HG02885 (cell line): Measurements from ENCODE around the gene PXDC1.

Experiments used
- ATAC-seq: cut with Tn5 transposase; IDR thresholded peaks from one replicate; pipeline ENCODE4 v1.9.1; 2021; ENCODE audit warnings: mild to moderate bottlenecking; ENCODE audit not compliant: unreplicated experiment, poor library complexity

PXDC1 gene

DNA sequence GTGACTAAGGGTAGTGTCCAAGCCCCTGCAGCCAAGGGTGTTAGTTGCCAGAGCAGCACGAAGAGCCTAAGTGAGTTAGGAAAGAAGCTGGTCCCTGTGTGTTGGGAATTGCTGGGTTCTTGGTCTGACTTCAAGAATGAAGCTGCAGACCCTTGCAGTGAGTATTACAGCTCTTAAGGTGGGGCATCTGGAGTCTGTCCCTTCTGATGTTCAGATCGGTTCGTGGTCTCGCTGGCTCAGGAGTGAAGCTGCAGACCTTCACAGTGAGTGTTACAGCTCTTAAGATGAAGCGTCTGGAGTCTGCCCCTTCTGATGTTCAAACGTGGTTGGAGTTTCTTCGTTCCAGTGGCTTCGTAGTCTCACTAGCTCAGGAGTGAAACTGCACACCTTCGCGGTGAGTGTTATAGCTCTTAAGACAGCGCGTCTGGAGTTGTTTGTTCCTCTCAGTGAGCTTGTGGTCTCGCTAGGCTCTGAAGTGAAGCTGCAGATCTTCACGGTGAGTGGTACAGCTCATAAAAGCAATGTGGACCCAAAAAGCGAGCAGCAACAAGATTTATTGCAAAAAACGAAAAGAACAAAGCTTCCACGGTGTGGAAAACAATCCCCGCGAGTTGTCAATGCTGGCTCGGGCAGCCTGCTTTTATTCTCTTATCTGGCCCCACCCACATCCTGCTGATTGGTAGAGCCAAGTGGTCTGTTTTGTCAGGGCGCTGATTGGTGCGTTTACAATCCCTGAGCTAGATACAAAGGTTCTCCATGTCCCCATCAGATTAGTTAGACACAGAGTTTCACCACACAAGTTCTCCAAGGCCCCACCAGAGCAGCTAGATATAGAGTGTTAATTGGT is 31.8 kb downstream of the PXDC1 start:
- ATAC-seq: no peak

DNA sequence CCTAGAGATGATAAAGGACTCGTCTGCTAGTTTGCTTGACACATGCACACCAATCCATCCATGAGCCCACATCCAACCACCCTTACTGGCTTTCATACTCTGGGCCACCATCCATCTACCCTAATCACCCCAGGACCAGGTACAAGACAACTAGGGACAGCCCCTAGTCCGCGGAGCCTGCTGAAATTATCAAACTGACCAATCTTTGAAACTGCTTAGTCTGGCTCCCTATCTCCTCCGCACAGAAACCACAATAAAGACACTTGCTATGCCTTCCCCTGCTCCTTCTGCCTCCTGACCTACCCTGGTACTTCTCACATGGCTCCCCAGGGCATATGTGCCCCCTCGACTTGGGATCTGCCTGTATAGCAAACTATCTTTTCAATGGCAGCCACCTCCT is 33.1 kb downstream of the PXDC1 start:
- no peak for ATAC-seq

DNA sequence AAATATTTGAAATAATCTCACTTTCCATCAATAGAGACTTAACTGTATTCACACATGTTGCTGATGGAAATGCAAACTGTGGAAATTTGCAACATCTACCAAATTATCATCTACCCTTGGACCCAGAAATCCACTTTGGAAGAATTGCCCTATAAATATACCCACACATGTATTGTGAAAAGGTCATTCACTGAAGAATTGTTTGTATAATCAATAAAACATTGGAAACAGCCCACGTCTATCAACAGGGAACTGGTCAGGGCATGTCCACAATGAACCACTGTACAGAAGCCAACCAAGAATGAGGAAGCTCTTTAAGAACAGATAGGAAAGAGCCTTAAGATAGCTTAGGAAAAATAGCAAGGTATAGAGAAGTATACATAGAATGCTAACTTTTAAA is 36.2 kb downstream of the PXDC1 start:
- no peak for ATAC-seq

DNA sequence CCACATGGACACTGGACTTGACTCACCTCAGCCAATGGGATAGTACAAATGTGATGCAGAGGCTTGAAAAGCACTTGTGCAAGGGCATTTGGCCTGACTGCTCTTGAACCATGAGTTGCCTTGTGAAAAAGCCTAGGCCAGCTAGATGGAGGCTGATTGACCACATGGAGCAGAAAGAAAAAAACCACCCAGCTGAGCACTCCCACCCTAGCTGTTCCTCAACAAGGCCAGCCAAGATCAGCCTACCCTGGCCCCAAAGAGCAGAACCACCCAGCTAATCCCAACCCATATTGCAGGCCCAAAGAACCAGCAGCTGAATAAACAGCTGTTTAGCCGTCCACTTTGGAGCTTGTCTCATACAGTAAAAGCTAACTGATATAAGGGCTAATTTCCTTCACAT is 36.7 kb downstream of the PXDC1 start:
- ATAC-seq: no peak

DNA sequence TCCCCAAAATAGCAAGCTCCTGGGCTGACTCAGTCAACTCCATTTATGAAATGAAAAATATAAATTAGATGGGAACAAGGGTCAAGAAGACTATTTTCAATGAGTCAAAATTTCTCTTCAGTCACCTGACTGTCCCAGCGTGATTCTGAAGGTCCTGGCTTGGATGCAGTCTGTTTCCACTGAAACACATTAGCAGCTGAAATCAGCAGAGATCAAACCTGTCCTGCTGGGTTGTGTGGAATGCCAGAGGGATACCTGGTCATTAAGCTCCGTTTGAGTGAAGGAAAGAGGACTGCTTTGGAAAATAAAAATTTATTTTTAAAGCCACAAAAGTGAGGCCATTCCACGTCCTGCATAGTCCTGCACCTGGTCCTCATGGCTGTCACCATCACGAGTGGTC is 37.4 kb downstream of the PXDC1 start:
- ATAC-seq: no peak

DNA sequence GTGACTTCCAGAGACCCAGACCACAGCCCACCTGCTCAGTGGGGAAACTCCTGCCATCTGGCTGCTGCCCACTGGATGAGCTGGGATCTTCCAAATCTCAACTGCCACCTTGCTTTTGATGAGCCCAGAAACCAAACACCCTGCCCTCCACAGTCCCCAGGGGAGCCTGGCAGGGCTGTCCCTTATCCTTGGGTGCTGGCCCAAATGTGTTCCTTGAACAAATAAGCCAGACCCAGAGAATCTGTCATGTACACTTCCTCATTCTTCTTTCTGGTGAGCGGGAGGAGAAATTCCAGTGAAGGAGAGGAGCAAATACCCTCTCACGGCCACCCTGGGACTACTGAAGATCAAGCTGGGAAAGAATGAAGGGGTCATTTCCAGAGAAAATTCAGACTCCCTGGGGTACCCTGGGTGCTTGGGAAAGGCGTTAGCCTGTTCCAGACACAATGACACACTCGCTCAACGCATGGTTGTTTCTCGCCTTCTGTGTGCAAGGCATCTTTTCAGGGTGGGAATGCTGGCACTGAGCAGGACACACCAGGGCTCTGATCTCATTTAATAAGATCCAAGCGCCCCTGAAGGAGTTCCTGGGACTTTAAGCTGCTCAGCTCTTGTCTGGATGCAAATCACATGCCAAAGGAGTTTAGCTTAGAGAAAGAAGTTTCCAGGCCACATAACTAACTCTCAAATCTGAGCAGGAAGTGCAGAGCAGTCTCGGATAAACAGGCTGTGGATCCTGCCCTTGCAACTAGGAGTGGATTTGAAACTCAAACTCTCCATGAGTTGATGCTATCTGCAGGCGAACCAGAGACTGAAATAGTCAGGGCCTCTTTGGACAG is 38.5 kb downstream of the PXDC1 start:
- no peak for ATAC-seq

DNA sequence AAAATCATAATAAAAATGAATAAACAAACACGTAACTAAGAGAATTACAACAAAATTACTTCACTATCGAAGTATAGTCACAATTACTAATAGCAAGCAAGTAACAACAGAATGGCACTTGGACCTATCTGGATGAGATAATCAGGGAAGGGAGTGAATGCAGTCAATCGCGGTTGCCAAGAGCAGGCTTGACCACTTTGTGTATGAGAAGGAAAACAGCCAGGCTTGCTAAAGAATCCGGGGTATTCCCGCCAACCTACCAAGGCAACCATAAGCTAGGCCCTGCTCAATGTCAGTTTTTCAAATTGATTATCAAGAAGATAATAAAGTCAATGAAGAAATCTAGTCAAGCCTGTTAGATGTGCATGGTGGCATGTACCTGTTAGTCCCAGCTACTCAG is 39.7 kb downstream of the PXDC1 start:
- ATAC-seq: no peak

DNA sequence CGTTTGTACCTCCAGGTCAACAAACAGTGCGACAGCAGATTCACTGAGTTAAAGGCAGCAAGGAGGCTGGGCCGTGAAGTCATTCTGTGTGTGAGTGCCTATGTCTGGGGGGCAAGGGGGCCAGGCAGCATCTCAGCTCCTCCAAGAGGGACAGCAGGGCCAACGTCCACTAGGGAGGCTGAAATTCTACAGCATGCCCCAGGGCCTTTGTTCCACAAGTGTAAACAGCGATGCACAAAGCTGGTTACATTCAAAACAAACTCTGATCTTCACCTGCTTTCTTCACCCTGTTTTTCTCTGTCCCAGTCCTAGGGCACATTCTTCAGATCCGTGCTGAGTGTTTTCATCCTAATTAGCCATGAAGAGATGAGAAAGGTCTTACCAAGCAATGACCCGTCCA is 41.1 kb downstream of the PXDC1 start:
- no peak for ATAC-seq

DNA sequence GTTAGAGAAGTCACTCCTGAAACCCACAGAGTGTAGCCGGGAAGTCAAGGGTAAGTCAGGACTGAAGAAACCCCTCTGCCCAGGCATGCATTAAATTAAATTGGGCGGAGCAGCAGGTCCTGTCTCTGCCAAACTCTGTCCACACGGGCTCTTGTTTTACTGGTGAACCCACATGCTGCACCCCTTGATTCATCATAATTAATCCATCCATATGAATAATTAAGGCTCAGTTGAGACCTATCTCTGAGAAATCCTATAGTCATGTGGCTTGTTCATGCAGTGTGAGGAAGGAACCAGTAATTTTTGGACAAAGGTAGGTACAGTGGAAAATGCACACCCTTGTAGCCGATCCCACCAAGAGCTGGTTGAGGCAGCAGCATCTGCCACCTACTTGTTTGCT is 43.0 kb downstream of the PXDC1 start:
- no peak for ATAC-seq

DNA sequence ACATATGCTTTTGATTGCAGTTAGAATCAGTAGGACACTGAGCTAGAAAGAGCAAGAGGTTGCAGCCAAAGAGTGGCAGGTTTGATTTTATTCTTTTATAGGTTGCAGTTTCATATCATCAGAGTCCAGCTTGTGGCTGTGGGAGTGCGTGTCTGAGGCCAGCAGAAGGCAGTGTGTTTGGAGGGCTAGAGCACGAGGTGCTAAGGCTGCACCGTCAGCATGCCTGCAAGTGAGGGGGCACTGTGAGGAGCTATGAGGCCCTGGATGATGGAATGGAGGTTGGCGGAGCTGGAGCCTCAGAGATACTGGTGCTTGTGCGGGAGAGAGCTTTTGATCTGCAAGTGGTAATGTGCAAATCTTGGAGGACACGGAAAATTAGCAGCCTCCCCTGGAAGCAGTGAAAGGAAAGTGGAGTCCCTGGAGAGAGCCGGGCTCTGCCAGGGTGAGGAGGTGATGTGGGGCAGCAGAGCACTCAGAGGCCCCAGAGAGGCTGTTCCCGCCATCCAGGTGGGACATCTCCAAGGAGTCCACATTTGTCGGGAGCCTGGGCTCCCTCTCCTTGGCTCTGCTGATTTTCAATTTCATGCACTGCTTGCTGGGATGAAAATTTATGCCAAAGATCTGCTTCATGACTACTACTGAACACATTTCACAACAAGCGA is 43.6 kb downstream of the PXDC1 start:
- ATAC-seq: no peak

DNA sequence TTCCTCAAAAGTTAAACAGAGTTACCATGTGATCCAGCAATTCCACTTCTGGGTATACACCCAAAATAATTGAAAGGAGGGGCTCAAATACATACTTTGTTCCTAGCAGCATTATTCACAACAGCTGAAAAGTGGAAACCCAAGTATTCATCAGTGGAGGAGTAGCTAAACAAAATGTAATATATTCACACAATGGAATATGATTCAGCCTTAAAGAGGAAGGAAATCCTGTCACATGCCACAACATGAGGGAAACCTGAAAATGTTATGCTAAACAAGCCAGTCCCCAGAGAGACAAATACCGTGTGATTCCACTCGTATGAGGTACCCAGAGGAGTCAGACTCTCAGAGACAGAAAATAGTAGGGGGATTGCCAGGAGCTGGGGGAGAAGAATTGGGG is 44.5 kb downstream of the PXDC1 start:
- no peak for ATAC-seq

DNA sequence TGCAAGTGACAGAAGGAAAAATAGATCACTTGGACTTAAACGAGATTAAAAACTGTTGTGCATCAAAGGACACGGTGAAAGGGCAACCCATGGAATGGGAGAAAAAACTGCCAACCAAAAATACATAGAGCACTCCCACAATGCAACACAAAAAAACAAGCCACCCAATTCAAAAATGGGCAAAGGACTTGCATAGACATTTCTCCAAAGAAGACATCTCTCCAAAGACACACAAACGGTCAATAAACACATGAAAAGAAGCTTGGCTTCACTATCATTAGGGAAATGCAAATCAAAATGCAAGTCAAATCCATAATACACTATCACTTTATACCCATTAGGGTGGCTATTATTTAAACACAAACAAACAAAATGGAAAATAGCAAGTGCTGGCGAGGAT is 45.0 kb downstream of the PXDC1 start:
- no peak for ATAC-seq

DNA sequence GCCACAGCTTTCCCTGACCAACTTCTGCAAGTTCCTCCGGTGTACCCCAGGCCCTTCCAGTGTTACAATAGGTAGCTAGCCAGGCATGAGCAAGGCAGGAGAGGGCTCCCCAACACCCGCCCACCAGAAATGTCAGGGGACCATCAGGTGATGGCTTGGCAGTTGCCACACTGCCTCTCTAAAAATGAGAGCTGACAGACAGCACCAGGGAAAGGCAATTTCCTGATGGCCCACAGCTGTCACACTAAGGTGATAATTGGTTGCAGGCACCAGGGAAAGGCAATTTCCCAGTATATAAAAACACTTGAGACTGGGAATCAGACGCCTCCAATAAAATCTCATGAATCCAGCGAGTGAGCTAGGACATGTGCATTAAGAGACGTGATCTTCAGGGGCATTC is 49.9 kb downstream of the PXDC1 start:
- no peak for ATAC-seq

DNA sequence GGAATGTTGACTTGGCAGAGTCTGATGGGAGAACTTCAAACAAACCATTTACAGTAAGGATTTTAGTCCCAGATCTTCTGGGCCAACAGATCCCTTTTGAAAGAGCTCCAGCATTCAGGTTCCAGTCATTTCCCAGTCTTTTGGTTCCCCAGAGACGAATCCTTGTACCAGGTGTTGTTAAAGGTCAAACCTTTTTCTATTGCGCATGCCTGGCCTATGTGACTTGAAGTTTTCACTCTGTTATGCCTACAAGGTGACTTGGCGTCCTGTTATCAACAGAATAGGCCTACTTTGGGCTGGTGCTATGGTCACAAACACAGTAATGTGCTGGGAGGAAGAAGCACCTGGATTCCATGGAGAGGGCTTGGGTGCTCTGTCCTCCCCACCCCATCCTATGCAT is 52.3 kb downstream of the PXDC1 start:
- ATAC-seq: no peak

DNA sequence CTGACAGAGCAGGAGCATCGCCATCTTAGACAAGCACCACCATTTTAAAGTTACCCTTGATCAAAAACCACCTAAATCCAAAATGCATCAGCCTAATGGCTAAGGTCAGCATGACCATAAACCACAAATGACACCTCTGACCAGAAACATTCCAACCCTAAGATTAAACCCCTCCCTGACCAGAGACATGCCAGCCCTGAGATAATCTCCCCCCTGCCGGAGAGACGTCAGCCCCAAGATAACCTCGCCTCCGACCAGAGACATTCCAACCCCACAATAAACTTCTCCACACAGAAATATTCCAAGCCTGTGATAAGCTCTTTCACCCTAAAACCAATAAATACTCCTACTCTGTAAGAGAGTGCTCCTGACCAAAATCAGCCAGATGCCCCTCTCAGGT is 53.5 kb downstream of the PXDC1 start:
- no peak for ATAC-seq

DNA sequence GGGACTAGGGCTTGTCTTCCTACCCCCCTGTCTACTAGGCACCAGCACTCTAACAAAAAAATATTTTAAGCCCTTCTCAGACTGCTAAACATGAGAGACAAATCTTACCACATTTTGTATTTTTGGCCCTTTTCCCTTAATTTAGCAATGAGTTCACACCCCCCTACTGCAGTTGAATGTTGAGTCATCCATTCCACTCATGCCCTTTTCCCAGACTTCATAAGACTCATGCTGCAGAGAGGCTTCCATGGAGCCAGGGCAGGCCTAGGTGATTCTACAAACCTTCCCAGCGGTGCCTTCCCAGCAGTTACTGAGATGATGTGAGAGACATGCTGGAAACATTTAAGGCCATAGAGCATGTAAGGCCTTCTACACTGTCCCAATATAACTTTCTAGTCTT is 53.9 kb downstream of the PXDC1 start:
- ATAC-seq: no peak

DNA sequence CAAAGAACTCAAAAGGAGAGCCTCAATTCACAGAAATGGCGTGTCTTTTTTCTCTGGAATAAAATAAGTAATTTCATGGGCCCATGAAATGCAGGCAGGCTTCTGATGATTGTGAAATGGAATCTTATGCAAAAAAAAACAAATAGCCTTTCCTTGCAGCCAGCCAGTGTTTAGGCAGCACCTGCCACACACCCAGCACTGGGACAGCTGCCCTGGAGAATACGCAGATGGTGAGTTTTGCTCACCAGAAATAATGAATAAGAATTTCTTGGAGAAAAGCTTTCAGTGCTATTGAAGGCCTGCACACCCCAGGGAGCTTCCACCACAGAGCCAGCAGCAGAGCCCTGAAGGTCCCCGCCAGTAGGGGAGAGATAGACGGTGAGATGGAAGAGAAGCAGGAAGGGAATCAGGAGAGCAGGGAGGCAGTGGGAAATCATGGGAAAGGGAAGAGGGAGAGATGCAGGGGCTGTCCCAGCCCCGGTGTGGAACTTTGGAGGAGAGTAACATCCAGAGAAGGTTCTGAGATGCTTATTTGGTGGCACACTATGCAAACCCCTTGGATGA is 54.9 kb downstream of the PXDC1 start:
- no peak for ATAC-seq

DNA sequence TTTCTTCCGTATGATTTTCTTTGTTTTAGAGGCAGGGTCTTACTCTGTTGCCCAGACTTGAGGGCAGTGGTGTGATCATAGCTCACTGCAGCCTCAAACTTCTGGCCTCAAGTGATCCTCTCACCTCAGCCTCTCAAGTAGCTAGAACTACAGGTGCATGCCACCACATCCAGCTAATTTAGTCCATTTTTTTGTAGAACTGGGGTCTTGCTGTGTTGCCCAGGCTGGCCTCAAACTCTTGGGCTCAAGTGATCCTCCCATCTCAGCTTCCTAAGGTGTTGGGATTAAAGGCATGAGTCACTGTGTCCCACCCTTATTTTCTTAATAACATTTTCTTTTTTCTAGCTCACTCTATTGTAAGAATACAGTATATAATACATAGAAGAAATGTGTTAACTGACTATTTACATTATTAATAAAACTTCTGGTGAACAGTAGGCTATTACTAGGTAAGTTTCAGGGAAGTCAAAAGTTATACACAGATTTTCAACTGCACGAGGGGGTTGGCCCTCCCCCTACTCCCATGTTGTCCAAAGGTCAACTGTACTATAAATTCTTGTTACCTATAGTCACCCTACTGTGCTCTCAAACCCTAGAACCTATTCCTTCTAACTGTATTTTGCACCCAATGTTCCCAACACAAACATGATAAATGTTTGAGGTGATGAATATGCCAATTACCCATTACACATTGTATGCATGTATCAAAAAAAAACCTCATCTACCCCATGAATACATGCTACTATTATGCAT is 56.3 kb downstream of the PXDC1 start:
- no peak for ATAC-seq

DNA sequence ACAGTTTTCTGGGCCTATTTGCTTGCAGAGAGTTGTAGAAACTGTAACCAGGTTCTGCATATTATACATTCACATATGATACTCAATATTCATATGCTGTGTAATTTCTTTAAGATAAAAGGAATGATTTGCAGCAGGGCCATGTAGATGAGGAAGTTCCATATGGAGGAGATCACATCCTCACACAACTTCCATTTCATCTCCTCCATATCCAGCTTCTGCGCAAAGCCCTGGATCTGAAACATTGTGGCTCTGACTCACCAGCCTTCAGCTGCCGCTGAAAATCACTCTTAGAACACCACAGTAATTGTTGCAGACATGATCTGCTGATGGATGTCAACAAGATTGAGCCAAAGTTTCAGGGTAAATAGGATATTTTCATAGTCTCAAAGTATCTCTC is 57.7 kb downstream of the PXDC1 start:
- no peak for ATAC-seq

DNA sequence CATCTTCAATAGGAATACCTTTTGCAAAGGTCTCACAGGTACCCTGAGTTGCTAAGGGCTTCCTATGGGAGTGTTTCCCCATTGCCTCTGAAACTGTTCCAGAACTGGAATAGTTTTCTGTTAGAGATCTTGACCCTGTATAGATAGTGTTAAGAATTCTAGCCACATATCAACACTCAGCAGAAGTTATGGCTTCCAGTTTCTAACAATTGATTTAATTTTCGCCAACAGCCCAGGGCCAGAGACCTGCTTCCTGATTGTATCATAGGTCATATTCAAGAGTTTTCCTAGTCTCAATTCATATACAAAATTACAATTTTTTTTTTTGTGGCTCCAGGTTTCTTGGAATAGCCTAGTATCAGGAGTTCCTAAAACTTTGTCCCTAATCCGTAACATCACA is 61.0 kb downstream of the PXDC1 start:
- no peak for ATAC-seq
